ENCODE measurements around the gene SLC35B4. TPM values are rescaled to one million over a fixed set of nuclear protein-coding genes. Genes with fewer than 3 reads are reported as not detected.

SLC35B4 gene
- total RNA-seq, 1 donor from 2014 or later = 51.7 TPM

DNA sequence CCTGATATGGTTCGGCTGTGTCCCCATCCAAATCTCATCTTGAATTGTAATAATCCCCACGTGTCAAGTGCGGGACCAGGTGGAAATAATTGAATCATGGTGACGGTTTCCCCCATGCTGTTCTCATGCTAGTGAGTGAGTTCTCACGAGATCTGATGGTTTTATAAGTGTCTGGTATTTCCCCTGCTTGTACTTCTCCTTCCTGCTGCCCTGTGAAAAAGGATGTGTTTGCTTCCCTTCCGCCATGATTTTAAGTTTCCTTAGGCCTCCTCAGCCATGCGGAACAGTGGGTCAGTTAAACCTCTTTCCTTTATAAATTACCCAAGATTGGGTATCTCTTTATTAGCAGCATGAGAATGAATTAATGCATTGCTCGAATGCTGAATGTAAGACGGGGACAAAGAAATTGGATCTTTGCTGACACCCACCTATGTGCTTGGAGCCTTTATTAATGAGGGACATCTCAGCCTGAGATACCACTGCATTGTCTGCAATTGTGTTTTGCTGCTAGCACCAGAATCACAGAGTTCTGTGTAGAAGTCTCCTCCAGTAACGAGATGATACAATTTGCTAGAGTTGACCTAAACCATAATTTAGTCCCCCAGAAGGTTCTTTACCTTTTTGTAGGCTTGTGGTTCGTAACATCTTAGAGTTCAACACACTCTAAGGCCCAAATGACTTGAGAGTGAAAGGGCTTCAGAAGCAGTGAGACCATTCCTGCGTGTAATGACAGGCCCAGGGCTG, 28.6 kb downstream of the SLC35B4 start:
- peaks cover 7% of the 10 kb centered on the region for H3K36me3 Mint-ChIP-seq (ENCODE audit: low read depth)
- no peak overlapping the region for H3K4me3 Mint-ChIP-seq
- no peaks in the 10 kb centered on the region for H3K9me3 Mint-ChIP-seq
- H3K27me3 Mint-ChIP-seq (ENCODE audit: low read depth) = no peaks in the 10 kb centered on the region
- TF ChIP-seq, protein P1, sequence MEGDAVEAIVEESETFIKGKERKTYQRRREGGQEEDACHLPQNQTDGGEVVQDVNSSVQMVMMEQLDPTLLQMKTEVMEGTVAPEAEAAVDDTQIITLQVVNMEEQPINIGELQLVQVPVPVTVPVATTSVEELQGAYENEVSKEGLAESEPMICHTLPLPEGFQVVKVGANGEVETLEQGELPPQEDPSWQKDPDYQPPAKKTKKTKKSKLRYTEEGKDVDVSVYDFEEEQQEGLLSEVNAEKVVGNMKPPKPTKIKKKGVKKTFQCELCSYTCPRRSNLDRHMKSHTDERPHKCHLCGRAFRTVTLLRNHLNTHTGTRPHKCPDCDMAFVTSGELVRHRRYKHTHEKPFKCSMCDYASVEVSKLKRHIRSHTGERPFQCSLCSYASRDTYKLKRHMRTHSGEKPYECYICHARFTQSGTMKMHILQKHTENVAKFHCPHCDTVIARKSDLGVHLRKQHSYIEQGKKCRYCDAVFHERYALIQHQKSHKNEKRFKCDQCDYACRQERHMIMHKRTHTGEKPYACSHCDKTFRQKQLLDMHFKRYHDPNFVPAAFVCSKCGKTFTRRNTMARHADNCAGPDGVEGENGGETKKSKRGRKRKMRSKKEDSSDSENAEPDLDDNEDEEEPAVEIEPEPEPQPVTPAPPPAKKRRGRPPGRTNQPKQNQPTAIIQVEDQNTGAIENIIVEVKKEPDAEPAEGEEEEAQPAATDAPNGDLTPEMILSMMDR (conservative IDR thresholded peaks at IDR 0.05) = no peak
- H3K4me1 Mint-ChIP-seq = peaks cover 7% of the 10 kb centered on the region
- no peak overlapping the region for H3K27ac Mint-ChIP-seq (ENCODE audit: unreplicated experiment)
- no peak for DNase-seq (ENCODE audit: low read depth, low spot score)

- Mint-ChIP-seq H3K4me3 (no peak overlapping the region), H3K27me3 (ENCODE audit: low read depth) (no peaks in the 10 kb centered on the region), H3K4me1 (peaks cover 7% of the 10 kb centered on the region), H3K27ac (ENCODE audit: unreplicated experiment) (no peak overlapping the region), H3K36me3 (ENCODE audit: low read depth) (no peaks in the 10 kb centered on the region), H3K9me3 (no peaks in the 10 kb centered on the region)
- no peak for DNase-seq (ENCODE audit: low read depth, low spot score)
- TF ChIP-seq, protein P1 (conservative IDR thresholded peaks at IDR 0.05) = no peak
Observed at GRCh38 chr7:134284952-134285351, 31.8 kb downstream of the SLC35B4 start.

DNA sequence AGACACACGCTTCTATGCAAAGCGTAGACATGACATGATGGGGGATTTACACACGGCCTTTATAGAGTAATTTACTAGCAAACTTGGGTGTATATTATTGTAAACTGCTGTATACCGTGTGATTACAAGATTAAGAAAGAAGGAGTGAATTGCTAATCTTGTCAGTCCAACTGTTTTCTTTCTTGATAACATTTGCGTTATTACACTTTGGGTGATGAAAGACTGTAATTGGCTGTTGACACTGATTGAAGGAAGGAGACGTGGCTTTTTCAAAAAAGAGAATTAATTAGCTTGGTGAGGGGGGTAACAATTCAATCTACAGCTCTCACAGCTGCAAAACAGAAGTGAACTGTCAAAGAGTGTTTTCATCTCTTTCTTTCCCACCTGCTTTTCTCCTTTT, 32.7 kb downstream of the SLC35B4 start:
- no peak overlapping the region for H3K4me3 Mint-ChIP-seq
- peaks cover 7% of the 10 kb centered on the region for H3K4me1 Mint-ChIP-seq
- H3K27ac Mint-ChIP-seq (ENCODE audit: unreplicated experiment) = no peak overlapping the region
- TF ChIP-seq, protein P1 (conservative IDR thresholded peaks at IDR 0.05) = no peak
- no peaks in the 10 kb centered on the region for H3K36me3 Mint-ChIP-seq (ENCODE audit: low read depth)
- no peaks in the 10 kb centered on the region for H3K27me3 Mint-ChIP-seq (ENCODE audit: low read depth)
- H3K9me3 Mint-ChIP-seq = no peaks in the 10 kb centered on the region
- no peak for DNase-seq (ENCODE audit: low read depth, low spot score)

GRCh38 chr7:134280508-134280907, 36.2 kb downstream of the SLC35B4 start:
- Mint-ChIP-seq H3K27ac (ENCODE audit: unreplicated experiment) (no peak overlapping the region), H3K36me3 (ENCODE audit: low read depth) (no peaks in the 10 kb centered on the region), H3K4me3 (no peak overlapping the region), H3K4me1 (peaks cover 7% of the 10 kb centered on the region), H3K27me3 (ENCODE audit: low read depth) (no peaks in the 10 kb centered on the region), H3K9me3 (no peaks in the 10 kb centered on the region)
- TF ChIP-seq, protein P1 (conservative IDR thresholded peaks at IDR 0.05) = no peak
- DNase-seq (ENCODE audit: low read depth, low spot score) = no peak

- Mint-ChIP-seq H3K4me3 (no peak overlapping the region), H3K27ac (ENCODE audit: unreplicated experiment) (no peak overlapping the region), H3K27me3 (ENCODE audit: low read depth) (peaks cover 3% of the 10 kb centered on the region), H3K4me1 (peaks cover 7% of the 10 kb centered on the region), H3K9me3 (no peaks in the 10 kb centered on the region), H3K36me3 (ENCODE audit: low read depth) (no peaks in the 10 kb centered on the region)
- TF ChIP-seq, protein P1 (conservative IDR thresholded peaks at IDR 0.05) = no peak
- no peak for DNase-seq (ENCODE audit: low read depth, low spot score)
Observed at GRCh38 chr7:134279898-134280297, 36.8 kb downstream of the SLC35B4 start.

Measured in neural crest cell (in vitro differentiated cells).